Activated T-helper 2 cell treated with anti-CD3 and anti-CD28 coated beads, Interferon-gamma antibody, Interleukin-2, Interleukin-4, amounts not matched to agents 10 μg/mL and 5 μg/mL and 100 μg/mL, durations not matched to agents 14 hours and 24 hours and 36 hours (primary cell): Measurements from ENCODE around the gene PRKCB. TPM values are rescaled to one million over a fixed set of nuclear protein-coding genes. Genes with fewer than 3 reads are reported as not detected.

ENCODE experiments used
- DNase-seq: peaks from one replicate; pipeline ENCODE4 v3.0.0; 2021; ENCODE audit warnings: low spot score
- H3K27ac Mint-ChIP-seq: one replicate; pipeline ENCODE4 v1.8.0; 2021; ENCODE audit warnings: mixed read lengths
- H3K27me3 Mint-ChIP-seq: one replicate; pipeline ENCODE4 v1.8.0; 2021; ENCODE audit warnings: low read depth, mixed read lengths
- H3K36me3 Mint-ChIP-seq: one replicate; pipeline ENCODE4 v1.8.0; 2021; ENCODE audit warnings: low read depth, mixed read lengths
- H3K4me1 Mint-ChIP-seq: one replicate; pipeline ENCODE4 v1.8.0; 2021; ENCODE audit warnings: low read depth, mixed read lengths
- H3K4me3 Mint-ChIP-seq: one replicate; pipeline ENCODE4 v1.8.0; 2021; ENCODE audit warnings: low read depth, mild to moderate bottlenecking, moderate library complexity, mixed read lengths
- H3K9me3 Mint-ChIP-seq: one replicate; pipeline ENCODE4 v1.8.0; 2021; ENCODE audit warnings: mixed read lengths
- intact Hi-C: fragments of 100-400 bp; cut with micrococcal nuclease; formaldehyde crosslinking; loops from one replicate; pipeline ENCODE4 v1.15.1; 2023
- total RNA-seq: library from RNA; stranded (reverse); gene quantifications from 2 replicates; pipeline ENCODE4 v1.2.3, GENCODE V29; 2022

PRKCB gene
- total RNA-seq, 1 donor from 2014 or later, result 69.5 TPM

DNA sequence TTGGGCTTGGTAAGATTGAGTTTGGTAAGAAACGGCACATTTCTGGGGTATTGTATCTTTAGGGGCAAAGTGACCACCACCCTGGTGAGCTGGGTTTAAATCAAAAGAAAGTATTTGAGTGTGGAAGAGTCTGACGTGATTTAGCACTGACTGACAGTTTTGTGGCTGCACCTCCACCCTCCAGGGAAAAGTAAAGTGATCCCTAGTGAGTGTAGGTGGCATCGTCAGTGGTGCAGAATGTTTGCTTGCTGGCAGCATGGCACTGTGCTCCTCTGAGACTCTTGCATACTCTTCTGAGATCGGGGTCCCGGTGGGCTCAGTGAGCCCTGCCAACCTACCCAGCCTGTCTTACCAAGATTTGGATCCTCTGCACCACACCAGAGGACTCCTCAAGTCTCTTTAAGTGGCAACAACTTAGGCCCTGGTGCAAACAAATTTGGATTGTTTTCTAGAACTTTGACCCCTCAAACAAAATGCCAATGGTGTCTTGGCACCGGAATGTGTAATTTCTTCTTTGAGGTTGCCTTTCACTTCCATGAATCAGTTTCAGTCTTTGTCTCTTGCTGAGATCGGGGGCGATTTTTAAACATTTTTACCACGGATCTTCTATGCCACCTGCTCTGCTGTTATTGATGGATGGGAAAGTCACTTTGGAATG is 2.8 kb downstream of the PRKCB start:
- Mint-ChIP-seq H3K4me1 (peaks cover 72% of the 10 kb centered on the region), H3K27ac (no peak overlapping the region), H3K36me3 (peaks cover 34% of the 10 kb centered on the region), H3K27me3 (no peaks in the 10 kb centered on the region), H3K9me3 (no peaks in the 10 kb centered on the region), H3K4me3 (peak overlapping the region; percentile 49)
- intact Hi-C loops, result loop anchor here (5.0 kb wide), 1 partner anchor 704 kb away; no protein-coding TSS in a partner anchor
- no peak for DNase-seq

DNA sequence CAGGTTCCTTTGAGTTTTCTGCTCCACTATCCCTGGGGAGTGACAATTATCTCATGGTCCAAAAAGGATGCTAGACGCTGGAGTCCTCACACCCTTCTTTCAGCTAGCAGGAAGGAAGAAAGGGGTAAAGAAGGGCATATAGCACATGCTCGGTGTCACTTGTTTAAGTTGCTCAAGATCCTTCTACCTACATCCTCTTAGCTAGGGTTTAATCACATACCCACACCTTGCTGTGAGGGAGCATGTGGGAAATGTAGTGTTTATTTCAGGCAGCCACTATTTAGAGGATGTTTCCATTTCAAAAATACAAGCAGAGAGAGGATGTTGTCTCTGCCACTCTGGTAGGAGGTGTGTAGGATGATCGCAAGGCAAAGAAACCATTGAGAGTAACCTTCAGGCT is 4.5 kb downstream of the PRKCB start:
- no peak for DNase-seq
- H3K36me3 Mint-ChIP-seq, result peaks cover 51% of the 10 kb centered on the region
- H3K9me3 Mint-ChIP-seq, result no peaks in the 10 kb centered on the region
- intact Hi-C loops, result loop anchor here (5.0 kb wide), 1 partner anchor 352 kb away; no protein-coding TSS in a partner anchor
- H3K27me3 Mint-ChIP-seq, result no peaks in the 10 kb centered on the region
- peak overlapping the region; percentile 24 for H3K4me3 Mint-ChIP-seq
- peaks cover 71% of the 10 kb centered on the region for H3K4me1 Mint-ChIP-seq
- H3K27ac Mint-ChIP-seq, result peak overlapping the region; percentile 40

DNA sequence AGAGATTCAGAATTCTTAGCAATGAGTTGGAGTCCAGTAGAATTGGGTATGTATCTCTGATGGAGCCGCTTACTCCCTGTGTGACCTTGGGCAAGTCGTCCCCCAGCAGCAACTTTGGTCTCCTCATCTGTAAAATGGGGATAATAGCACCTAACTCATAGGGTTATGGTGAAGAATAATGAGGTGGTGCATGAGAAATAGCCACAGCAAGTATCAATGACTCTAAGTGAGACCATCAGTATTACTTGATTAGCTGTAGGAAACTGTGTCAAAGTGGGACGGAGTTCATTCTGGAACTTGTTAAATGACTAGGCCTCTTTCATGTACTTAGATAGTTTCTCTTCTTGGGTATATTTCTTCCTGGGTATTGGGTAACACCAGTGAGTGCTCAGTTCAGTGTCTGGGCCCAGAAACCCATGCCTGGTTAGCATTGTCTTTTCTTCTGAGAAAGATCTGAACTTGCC is 6.4 kb downstream of the PRKCB start:
- peaks cover 63% of the 10 kb centered on the region for H3K36me3 Mint-ChIP-seq
- intact Hi-C loops, result loop anchor here (1.0 to 5.0 kb wide), 5 partner anchors 11 to 350 kb away; no protein-coding TSS in a partner anchor
- peaks cover 80% of the 10 kb centered on the region for H3K4me1 Mint-ChIP-seq
- peak overlapping the region; percentile 27 for H3K4me3 Mint-ChIP-seq
- peak overlapping the region; percentile 88 for H3K27ac Mint-ChIP-seq
- no peaks in the 10 kb centered on the region for H3K9me3 Mint-ChIP-seq
- DNase-seq, result peak; percentile 25
- no peaks in the 10 kb centered on the region for H3K27me3 Mint-ChIP-seq

DNA sequence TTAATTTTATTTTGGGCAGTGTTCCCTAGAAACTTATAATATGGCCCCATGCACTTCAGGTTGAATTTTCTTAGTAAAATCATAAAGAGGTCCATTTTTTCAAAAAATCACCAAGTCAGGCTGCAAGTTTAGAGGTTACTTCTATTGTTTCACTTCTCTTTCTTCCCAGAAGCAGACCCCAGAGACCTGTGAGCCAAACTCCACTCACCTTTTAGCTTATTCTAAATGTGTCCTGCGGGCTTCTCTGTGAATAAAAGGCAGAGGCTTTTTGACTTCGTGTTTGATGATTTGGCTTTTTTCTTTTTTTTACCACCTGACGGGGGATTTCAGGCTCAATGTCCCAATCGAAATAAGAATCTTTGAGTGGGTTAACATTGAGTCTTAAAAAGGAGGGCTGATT is 7.4 kb downstream of the PRKCB start:
- intact Hi-C loops, result loop anchor here (2.0 to 5.0 kb wide), 3 partner anchors 40 to 349 kb away; no protein-coding TSS in a partner anchor
- peak overlapping the region; percentile 88 for H3K27ac Mint-ChIP-seq
- H3K4me3 Mint-ChIP-seq, result peak overlapping the region; percentile 27

DNA sequence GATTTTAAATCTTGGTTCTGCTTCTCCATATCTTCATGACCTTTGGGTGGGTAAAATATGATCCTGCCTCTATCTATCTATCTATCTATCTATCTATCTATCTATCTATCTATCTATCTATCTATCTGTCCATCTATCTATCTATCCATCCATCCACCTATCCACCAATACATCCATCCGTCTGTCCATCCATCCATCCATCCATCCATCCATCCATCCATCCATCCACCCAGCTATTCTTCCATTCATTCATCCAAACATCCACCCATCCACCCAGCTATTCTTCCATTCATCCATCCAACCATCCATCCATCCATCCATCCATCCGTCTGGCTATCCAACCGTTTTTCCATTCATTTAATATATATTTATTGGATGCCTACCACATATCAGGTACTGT is 11.5 kb downstream of the PRKCB start:
- Mint-ChIP-seq H3K9me3 (peaks cover 10% of the 10 kb centered on the region), H3K4me3 (no peak overlapping the region), H3K36me3 (peaks cover 71% of the 10 kb centered on the region), H3K27me3 (no peaks in the 10 kb centered on the region), H3K4me1 (peaks cover 81% of the 10 kb centered on the region), H3K27ac (peak overlapping the region; percentile 79)
- no peak for DNase-seq
- intact Hi-C loops, result loop anchor here (5.0 kb wide), 1 partner anchor 35 kb away; no protein-coding TSS in a partner anchor

More for the DNA sequence above, 7.4 kb downstream of the PRKCB start:
- no peaks in the 10 kb centered on the region for H3K9me3 Mint-ChIP-seq
- DNase-seq, result no peak
- no peaks in the 10 kb centered on the region for H3K27me3 Mint-ChIP-seq
- peaks cover 80% of the 10 kb centered on the region for H3K4me1 Mint-ChIP-seq
- H3K36me3 Mint-ChIP-seq, result peaks cover 69% of the 10 kb centered on the region

DNA sequence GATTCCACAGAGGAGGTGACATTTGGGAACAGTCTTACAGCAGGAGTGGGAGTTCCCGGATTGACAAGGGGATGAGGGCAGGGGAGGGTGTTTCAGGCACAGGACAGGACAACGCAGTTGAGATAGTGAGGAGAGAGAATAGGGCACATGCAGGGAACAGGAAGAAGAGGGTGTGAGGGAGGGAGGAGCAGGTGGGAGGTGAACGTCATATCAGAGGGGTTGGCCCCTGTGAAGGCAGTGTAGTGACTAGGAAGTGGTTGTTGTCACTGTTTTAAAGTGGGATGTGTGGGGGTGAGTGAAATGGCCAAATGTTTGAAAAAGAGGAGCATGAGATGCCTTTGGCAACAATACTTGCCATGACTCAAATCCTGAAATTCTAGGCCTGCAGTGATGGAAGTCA is 12.2 kb downstream of the PRKCB start:
- Mint-ChIP-seq H3K27ac (peak overlapping the region; percentile 79), H3K4me1 (peaks cover 79% of the 10 kb centered on the region), H3K9me3 (peaks cover 16% of the 10 kb centered on the region), H3K27me3 (no peaks in the 10 kb centered on the region), H3K36me3 (peaks cover 77% of the 10 kb centered on the region), H3K4me3 (no peak overlapping the region)
- DNase-seq, result peak; percentile 34
- intact Hi-C loops, result loop anchor here (2.0 to 5.0 kb wide), 2 partner anchors 17 to 34 kb away; no protein-coding TSS in a partner anchor

DNA sequence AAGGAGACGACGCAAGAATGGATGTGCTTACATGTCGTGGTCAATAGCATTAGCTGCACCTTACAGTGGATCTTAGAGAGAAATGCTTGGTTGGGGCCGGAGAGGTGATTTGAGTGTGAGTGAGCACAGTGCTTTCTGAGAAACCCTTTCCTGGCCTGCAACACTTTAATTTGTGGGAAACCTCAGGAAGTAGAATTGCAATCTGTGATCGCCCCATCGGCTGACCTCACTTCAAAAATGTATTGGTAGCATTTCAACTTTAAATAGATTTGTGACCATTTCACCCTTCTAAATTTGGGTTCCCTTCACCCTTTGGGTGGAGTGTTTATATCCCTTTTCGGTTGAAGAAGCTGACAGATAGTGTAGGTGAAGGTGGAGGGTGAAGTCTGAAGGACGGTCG is 13.2 kb downstream of the PRKCB start:
- peaks cover 80% of the 10 kb centered on the region for H3K4me1 Mint-ChIP-seq
- H3K27me3 Mint-ChIP-seq, result no peaks in the 10 kb centered on the region
- no peak for DNase-seq
- peak overlapping the region; percentile 79 for H3K27ac Mint-ChIP-seq
- peaks cover 20% of the 10 kb centered on the region for H3K9me3 Mint-ChIP-seq
- H3K36me3 Mint-ChIP-seq, result peaks cover 79% of the 10 kb centered on the region
- H3K4me3 Mint-ChIP-seq, result no peak overlapping the region
- intact Hi-C loops, result loop anchor here (2.0 to 5.0 kb wide), 2 partner anchors 16 to 33 kb away; no protein-coding TSS in a partner anchor

DNA sequence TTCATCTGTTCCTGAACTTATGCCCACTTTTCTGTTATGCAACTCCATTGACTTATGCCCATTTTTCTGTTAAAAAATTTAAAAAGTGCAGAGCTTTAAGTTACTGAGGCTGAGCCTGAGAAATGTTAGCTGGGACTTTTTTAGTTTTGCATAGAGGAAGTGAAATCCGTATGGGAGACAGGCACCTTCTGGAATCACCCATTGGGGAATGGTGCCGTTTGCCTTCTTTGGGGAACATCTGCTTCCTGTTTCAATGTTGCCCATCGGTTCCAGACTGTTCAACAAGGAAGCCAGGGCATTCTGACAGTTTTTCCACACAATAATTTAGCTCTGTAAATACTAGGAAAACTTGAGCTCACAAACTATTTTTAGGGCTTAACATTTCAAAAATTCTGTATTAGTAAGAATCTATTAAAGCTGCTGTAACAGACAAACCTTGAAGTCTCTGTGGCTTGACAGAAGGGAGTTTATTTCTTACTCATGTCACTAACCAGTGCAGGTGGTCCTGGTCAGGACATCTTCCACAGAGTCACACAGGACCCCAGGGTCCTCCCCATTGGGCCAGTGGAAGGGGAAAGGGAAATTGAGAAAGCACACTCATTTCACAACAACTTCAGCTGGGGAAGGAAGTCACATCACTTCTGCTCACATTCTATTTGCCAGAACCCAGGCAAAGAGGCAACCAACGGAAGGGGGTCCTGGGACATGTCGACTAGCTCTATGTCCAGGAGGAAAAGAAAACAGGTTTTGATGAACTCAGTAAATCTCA is 17.2 kb downstream of the PRKCB start:
- intact Hi-C loops, result loop anchor here (1.0 kb wide), 1 partner anchor 11 kb away; no protein-coding TSS in a partner anchor
- Mint-ChIP-seq H3K4me3 (no peak overlapping the region), H3K4me1 (peaks cover 74% of the 10 kb centered on the region), H3K27ac (peak overlapping the region; percentile 58), H3K9me3 (peaks cover 20% of the 10 kb centered on the region), H3K27me3 (no peaks in the 10 kb centered on the region), H3K36me3 (peaks cover 64% of the 10 kb centered on the region)
- no peak for DNase-seq

DNA sequence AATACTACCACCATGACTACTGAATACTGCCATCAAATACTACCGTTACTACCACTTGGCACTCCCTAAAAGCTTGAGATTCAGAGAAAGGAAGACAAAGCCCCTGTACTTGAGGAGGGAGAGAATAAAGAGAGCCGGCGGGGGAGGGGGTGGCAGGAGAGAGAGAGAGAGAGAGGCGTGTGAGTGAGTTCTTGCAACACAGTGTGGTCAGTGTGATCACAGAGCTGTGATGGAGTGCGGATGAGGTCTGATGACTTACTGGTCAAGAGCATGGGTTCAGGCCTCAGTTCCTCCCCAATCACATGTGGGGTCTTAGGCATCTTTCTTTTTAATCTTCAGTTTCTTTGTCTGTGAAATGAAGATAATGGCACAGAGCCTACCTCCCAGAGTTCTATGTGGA is 19.2 kb downstream of the PRKCB start:
- peaks cover 50% of the 10 kb centered on the region for H3K36me3 Mint-ChIP-seq
- H3K4me1 Mint-ChIP-seq, result peaks cover 71% of the 10 kb centered on the region
- H3K9me3 Mint-ChIP-seq, result peaks cover 20% of the 10 kb centered on the region
- H3K27me3 Mint-ChIP-seq, result no peaks in the 10 kb centered on the region
- no peak for DNase-seq
- intact Hi-C loops, result no loop called here
- H3K4me3 Mint-ChIP-seq, result no peak overlapping the region
- H3K27ac Mint-ChIP-seq, result no peak overlapping the region

DNA sequence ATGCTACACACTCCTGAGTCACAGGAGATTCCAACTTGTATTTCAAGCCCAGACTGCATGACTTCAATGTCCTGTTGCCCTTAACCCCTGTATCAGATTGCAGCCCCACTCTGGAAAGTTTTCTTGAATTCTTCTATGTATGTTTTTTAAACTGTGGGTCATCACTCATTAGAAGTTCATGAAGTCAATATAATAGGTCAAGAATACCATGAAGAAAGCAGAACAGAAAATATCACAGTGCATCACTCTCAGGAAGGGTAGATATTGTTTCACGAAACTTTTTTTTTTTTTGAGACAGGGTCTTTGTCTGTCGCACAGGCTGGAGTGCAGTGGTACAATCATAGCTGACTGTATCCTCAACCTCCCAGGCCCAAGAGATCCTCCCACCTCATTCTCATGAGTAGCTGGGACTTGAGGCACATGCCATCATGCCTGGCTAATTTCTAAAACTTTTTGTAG is 20.5 kb downstream of the PRKCB start:
- no peaks in the 10 kb centered on the region for H3K27me3 Mint-ChIP-seq
- peaks cover 16% of the 10 kb centered on the region for H3K9me3 Mint-ChIP-seq
- no peak overlapping the region for H3K27ac Mint-ChIP-seq

DNA sequence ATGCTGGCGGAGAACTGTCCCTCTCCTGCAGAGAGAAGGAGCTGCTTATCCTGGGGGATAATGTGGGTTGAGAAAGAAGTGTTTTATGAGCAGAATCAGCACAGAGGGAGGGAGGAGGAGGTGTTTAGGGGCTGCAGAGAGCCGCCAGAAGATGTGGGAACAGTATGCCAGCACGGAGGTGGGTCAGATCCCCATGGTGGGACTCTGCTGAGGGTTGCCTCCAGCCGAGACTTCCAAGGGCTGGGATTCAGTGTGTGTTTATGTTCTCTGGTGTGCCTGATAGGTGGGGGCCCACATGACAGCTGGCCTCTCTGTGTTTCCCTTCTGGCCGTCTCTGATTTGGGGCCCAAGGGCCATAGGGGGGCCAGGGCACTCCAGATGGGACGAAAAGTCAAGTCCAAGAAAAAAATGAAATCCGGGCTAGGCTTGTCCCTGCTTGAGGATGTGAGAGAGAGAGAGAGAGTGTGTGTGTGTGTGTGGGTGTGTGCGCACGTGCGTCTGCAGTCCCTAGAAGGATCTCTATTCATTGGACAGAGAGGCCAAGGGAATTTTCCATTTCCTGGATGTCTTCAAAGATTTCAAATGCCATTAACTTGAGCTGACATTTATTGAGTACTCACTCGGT is 21.6 kb downstream of the PRKCB start:
- Mint-ChIP-seq H3K36me3 (peaks cover 35% of the 10 kb centered on the region), H3K9me3 (peaks cover 8% of the 10 kb centered on the region), H3K27ac (no peak overlapping the region), H3K4me1 (peaks cover 68% of the 10 kb centered on the region), H3K4me3 (no peak overlapping the region), H3K27me3 (no peaks in the 10 kb centered on the region)
- intact Hi-C loops, result no loop called here
- no peak for DNase-seq

More for the DNA sequence above, 20.5 kb downstream of the PRKCB start:
- Mint-ChIP-seq H3K4me1 (peaks cover 66% of the 10 kb centered on the region), H3K36me3 (peaks cover 43% of the 10 kb centered on the region), H3K4me3 (no peak overlapping the region)
- intact Hi-C loops, result no loop called here
- no peak for DNase-seq

DNA sequence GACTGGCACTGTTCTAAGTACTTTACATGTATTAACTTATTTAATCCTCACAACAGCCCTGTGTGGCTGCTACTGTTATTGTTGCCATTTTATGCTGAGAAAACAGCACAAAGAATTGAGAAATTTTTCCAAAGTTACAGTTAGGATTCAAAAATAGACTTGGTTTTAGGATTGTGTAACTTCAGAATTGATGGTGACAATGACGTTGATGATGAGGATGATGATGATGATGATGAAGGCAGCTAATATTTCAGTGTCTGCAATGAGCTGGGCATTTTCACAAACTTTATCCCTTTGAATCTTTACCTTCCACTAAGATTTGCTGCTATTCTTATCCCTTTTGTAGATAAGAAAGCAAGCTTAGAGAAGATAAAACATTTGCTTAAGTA is 22.1 kb downstream of the PRKCB start:
- DNase-seq, result no peak
- peaks cover 67% of the 10 kb centered on the region for H3K4me1 Mint-ChIP-seq
- H3K36me3 Mint-ChIP-seq, result peaks cover 31% of the 10 kb centered on the region
- H3K27ac Mint-ChIP-seq, result no peak overlapping the region
- no peak overlapping the region for H3K4me3 Mint-ChIP-seq
- peaks cover 3% of the 10 kb centered on the region for H3K9me3 Mint-ChIP-seq
- H3K27me3 Mint-ChIP-seq, result no peaks in the 10 kb centered on the region
- intact Hi-C loops, result no loop called here
